Femur (tissue), 1 donor: ENCODE measurements around the gene GPC3.

Experiments used
- DNase-seq: peaks from one replicate; pipeline ENCODE4 v3.0.0-alpha.2; 2017

The GPC3 gene

GRCh38 chrX:133588827-133589226, 396.6 kb downstream of the GPC3 start:
- no peak for DNase-seq

- DNase-seq, result no peak
Measured at GRCh38 chrX:133587818-133588217, 397.6 kb downstream of the GPC3 start.

DNA sequence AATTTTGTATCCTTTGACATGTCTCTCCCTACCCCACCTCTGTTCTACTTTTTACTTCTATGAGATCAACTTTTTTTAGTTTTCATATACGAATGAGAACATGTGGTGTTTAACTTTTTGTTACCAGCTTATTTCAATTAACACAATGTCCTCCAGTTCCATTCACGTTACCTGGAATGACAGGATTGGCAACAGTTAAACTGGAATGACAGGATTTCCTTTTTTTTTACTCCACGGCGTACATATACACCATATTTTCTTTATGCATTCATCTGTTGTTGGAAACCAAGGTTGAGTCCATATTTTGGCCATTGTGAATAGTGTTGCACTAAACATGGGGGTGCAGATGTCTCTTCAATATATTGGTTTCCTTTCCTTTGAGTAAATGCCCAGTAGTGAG, 398.3 kb downstream of the GPC3 start:
- DNase-seq, result no peak

- no peak for DNase-seq
Measured at GRCh38 chrX:133586443-133586842, 399.0 kb downstream of the GPC3 start.

DNA sequence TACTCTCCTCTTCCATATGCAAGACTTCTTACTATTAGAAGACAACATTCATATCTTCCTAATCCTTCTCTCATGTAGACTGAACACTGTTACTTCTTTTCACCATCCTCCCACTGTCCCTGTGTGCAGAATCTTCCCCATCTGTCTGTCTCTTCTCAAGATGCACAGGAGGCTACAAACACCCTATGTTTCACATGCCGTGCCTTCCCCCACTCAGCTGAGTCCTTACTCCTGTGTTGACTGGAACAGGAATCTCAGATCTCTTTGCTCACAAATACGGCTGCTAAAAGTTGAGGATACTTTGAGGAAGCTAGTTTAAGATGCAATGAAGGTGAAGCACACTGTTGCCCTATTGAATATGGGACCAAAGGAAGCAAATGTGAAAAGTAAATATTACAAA, 401.6 kb downstream of the GPC3 start:
- DNase-seq, result no peak

- DNase-seq, result no peak
Measured at GRCh38 chrX:133580625-133581024, 404.8 kb downstream of the GPC3 start.

DNA sequence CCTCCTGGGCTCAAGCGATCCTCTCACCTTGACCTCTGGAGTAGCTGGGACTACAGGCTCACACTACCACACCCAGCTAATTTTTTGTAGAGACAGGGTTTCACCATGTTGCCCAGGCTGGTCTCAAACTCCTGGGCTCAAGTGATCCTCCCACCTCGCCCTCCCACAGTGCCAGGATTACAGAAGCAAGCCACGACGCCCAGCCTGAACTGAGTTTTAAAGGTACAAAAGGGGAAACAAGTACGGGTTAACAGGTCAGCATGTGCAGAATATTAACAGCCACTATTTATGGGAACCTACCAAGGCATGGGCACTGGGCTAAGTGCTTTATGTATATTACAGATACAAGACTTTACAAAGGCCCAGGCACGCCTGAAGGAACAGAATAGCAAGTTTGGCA, 405.8 kb downstream of the GPC3 start:
- DNase-seq, result no peak

- no peak for DNase-seq
Measured at GRCh38 chrX:133576876-133577275, 408.5 kb downstream of the GPC3 start.

GRCh38 chrX:133575501-133576136, 409.8 kb downstream of the GPC3 start:
- DNase-seq, result no peak

DNA sequence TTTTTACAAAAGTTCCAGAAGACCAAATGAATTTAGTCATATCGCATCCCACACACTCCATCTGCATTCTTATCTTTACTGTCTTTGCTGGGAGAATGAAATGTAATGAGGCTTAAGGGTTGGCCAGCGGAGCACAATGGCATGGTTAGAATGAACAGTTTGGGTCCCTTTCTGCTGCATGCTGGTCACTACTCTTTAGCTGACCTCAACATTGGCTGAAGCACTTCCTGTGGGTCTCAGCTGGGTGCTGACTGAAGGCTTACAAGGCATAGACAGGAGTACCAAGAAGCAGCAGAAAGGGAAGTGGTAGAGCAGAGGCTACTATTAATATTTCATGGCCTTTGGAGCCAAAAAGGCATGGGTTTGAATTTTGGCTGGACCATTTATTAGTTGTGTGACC, 410.7 kb downstream of the GPC3 start:
- DNase-seq, result no peak

- DNase-seq, result no peak
Measured at GRCh38 chrX:133570549-133570948, 414.8 kb downstream of the GPC3 start.

- no peak for DNase-seq
Measured at GRCh38 chrX:133569217-133569616, 416.2 kb downstream of the GPC3 start.

DNA sequence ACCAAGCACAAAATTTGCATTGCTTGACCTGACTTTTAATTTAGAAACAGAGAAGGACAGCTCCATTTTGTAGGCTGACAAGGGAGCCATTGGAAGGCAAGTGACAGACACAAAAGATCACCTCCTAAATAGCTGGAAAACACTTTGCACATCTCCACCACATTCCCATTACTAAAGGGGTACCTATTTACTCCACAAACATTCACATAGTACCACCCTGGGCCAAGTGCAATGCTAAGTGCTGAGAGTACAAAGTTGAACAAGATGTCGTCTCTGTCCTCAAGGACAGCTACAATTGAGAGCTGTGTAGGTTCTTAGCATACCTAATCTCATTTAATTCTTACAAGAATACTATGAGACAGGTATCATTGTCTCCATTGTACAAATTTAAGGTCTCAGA, 417.3 kb downstream of the GPC3 start:
- DNase-seq, result no peak

GRCh38 chrX:133566876-133567275, 418.5 kb downstream of the GPC3 start:
- DNase-seq, result no peak

DNA sequence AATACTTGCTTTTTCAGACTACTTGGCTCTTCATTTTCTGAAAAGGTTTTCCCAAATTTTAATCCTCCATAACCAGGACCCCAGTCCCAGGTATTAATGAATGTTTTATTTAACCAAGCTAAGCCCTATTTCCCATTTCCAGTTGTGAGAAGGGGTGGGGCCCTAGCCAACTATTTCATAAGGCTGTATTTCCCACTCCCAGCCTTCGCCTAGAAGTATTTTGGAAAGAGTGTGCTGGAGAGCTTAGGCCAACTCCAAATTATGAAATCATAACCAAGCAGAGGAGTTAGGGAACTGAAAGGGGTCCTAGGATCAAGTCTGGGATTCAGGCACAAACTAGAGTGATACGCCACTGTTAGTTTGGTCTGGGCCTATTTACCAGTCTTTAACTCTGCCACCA, 421.7 kb downstream of the GPC3 start:
- DNase-seq, result no peak

DNA sequence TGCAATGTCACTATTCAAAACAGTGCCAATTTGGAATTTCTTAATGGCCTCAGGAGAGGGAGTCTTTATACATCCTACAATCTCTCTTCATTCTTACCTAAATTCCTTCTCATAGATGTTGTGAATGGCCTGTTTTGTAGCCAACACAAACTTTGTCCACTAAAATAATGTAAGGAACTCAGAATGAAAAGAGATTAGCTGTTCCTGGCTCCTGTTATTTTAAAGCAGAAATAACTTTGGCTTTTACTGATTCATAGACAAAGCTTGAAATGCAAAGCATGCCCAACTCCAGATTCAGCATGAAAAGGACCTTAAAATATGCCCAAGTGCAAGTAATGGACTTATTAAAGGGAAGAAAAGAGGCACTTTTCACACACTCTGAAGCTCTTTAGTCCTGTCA, 424.1 kb downstream of the GPC3 start:
- no peak for DNase-seq

- no peak for DNase-seq
Measured at GRCh38 chrX:133559909-133560308, 425.5 kb downstream of the GPC3 start.

- no peak for DNase-seq
Measured at GRCh38 chrX:133555782-133556458, 429.5 kb downstream of the GPC3 start.

DNA sequence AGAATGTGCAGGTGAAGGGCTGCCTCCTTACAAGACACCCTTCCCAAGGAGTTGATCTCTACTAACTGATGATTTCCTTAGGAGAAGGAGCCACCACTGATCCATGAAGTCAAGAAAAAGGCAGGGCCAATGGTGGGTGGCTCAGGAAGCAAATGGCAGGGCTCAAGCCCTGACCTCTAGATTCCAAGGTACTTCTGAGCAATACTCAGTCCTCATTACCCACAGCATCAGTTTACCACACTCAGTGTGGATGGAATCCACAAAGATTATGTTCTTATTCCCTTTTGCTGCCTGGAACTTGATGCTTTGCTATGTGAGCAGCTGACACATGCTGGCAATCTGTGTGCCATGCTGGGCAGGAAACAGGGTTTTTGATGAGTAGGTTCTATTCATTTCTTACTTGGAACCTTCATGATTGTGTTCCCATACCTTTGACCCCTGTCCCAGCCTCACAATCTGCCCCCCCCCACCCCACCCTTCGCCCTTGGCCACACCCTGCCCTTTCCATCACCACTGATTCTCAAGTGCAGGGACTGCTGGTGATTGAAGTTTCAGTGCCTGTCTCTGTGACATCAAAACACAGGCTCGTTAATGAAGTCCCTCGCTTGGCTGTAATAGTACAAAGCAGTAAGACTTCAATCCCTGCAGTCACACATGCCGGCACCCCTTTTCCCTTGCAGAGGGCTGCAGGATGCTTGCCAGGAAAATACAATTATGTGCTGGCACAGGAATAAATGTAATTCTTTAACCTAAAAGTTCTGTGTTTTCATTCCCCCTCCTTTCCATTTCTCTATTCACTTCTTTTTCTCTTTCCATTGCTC, 434.5 kb downstream of the GPC3 start:
- DNase-seq, result no peak

DNA sequence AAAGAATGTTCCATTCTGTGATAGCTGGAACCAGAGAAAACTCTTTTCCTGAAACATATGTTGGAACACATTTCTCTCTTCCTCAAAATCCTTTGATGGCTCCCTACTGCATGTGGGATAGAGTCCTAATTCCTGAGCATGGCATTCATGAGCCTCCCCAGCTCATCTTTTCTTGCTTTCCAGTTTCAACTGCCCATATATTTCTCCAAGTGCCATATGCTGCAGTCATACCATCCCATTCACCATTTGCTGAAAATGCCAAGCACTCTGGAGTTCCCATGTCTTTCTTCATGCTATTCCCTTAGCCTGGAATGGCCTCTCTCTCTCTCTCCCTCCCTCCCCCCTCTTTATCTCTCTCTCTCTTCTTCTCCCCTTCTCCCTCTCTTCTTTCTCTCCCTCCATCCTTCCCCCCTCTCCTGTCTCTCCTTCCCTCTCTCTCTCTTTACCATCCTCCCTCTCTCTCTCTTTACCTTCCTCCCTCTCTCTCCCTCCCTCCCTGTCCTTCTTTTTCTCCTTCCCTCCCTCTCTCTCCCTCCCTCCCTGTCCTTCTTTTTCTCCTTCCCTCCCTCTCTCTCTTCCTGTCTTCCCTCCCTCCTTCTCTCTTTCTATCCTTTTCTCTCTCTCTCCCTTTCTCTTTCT, 436.0 kb downstream of the GPC3 start:
- DNase-seq, result no peak

- no peak for DNase-seq
Measured at GRCh38 chrX:133546441-133546840, 439.0 kb downstream of the GPC3 start.

GRCh38 chrX:133544778-133545177, 440.6 kb downstream of the GPC3 start:
- no peak for DNase-seq

GRCh38 chrX:133544115-133544514, 441.3 kb downstream of the GPC3 start:
- DNase-seq, result no peak

DNA sequence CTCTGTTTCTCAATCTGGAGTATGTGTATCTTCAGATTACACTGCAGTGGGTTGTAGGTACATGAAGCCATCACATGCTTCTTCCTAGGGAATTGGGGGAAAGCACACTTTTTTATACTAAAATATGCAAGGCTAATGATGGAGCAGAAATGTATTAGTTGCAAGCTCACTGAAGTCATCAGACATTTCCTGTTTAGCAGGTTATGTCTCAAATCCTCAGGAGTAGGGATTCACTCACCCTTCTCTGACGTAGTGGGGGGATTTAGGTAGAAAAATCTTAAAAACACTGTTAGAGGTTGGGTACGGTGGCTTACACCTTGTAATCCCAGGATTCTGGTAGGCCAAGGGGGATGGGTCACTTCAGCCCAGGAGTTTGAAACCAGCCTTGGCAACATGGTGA, 441.7 kb downstream of the GPC3 start:
- DNase-seq, result no peak
